GM12864 (cell line): ENCODE data around the gene EYS.

Experiments used
- DNase-seq: peaks from one replicate; pipeline ENCODE4 v3.0.0-alpha.2; 2011; ENCODE audit warnings: low read depth
- H3K4me3 ChIP-seq: 2 replicates; pipeline ENCODE4 v1.5.1; 2011; ENCODE audit warnings: mild to moderate bottlenecking, low read depth, low read length, control low read depth
- CTCF ChIP-seq: IDR thresholded peaks from 2 replicates; pipeline ENCODE4 v1.5.1; 2011; ENCODE audit warnings: low read depth, mild to moderate bottlenecking, moderate library complexity, low read length, control low read depth, inconsistent platforms; ENCODE audit errors: missing control alignments

Gene EYS

GRCh38 chr6:63714091-63714490 is 1992.9 kb downstream of the EYS start:
- no peak for DNase-seq
- H3K4me3 ChIP-seq = no peak overlapping the region
- TF ChIP-seq CTCF = no peak

GRCh38 chr6:63713332-63713731 is 1993.7 kb downstream of the EYS start:
- DNase-seq = no peak
- no peak overlapping the region for H3K4me3 ChIP-seq
- TF ChIP-seq CTCF = no peak

DNA sequence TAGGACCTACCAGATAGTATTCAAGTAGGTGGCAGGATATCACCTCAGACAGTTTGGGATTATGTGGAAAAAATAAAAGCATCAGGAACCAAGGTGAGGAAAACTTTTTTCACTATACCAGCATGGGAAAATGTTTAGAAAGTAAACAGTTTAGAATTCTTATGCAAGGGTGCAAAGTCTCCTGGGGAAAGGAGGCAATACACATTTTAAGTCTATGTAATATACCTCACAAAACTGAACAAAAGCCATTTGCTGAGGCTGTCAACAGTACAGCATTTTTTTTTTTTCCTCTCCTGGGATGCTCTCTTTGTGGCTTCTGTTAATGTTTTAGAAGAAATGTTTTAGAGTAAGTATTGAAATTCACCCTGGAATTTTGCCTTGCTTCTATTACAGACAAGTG is 1997.9 kb downstream of the EYS start:
- H3K4me3 ChIP-seq = no peak overlapping the region
- no peak for DNase-seq
- TF ChIP-seq CTCF = no peak

DNA sequence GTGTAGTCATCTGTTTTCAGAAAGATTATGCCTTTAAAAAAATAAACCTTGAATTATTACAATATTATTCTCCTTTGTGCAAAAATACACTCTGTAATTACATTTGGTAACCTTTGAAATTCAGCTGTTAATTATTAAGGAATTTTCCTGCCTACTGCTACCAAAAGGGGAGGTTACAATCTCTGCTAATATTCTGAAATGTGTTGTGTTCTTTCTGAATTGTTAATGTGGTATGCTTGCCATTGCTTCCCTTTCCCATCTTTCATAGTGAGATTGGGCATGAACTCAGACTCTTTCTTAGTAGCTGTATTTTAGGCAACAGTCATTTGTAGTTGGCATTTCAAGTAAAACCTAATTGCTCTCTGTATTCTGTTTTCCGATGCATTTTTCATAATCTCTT is 1998.4 kb downstream of the EYS start:
- DNase-seq = no peak
- TF ChIP-seq CTCF = no peak
- no peak overlapping the region for H3K4me3 ChIP-seq

DNA sequence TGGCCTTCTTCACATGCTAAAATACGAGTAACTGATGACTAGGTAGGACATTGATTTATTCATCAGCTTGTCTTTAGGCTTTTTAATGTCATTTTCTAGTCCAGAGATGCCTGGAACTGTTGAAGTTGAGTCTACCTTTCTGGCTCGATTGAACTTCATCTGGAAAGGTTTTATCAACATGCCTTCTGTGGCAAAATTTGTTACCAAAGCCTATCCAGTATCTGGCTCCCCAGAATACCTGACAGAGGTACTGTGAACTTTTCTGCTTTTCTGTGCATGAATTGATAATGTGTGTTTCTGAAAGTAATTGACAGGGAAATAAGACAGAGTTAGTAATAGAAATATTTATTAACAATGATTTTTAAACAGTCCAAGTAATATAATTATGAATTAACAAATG is 2000.4 kb downstream of the EYS start:
- no peak for TF ChIP-seq CTCF
- no peak overlapping the region for H3K4me3 ChIP-seq
- no peak for DNase-seq

DNA sequence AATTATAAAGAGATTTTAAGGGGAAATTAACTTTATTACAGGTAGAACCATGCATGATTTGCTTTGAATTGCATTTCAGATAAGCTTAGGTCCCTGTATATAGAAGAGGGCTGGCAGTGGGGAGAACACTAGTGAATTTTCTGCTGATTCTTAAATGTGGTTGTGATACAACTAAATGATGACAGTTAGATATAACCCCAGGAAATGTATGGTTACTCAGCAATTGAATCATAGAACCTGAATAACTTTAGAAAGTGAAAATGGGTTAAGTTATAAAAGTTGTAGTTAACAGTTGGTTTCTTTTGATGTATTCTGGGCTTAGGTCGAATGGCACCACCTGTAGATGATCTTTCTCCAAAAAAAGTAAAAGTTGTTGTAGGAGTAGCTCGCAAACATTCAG is 2001.3 kb downstream of the EYS start:
- no peak for TF ChIP-seq CTCF
- no peak for DNase-seq
- H3K4me3 ChIP-seq = no peak overlapping the region

DNA sequence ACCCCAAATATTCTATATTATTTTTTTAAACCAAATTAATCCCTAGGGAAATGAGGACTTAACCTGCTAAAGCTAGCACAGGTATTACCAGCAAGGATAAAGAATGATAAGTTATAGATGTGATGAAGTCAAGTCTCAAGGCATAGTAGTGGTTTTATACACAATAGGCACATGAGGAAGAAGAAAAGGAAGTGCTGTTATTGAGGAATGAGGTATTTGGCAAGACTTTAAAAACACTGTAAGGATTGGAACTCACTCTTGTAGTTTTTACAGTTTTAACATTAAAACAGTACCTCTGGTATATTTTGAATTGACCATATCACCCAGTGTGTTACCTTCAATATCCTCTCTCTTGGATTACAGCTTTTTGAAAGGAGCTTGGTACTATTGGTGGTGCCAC is 2016.8 kb downstream of the EYS start:
- DNase-seq = no peak
- TF ChIP-seq CTCF = no peak
- no peak overlapping the region for H3K4me3 ChIP-seq
